Nephron progenitor cell (in vitro differentiated cells): Measurements from ENCODE around the gene XRCC4.
"Not testable (repeated sequence)": the region's sequence is repeated elsewhere in the genome, so short reads cannot be mapped to it uniquely, and the experiment has no call there.

ENCODE experiments used
- DNase-seq: peaks from one replicate; pipeline ENCODE4 v3.0.0; 2021
- H3K27ac Mint-ChIP-seq: 2 replicates; pipeline ENCODE4 v1.8.0; 2021; ENCODE audit warnings: mild to moderate bottlenecking, moderate library complexity, mixed read lengths
- H3K27me3 Mint-ChIP-seq: 2 replicates; pipeline ENCODE4 v1.8.0; 2021; ENCODE audit warnings: mild to moderate bottlenecking, low read depth, mixed read lengths; ENCODE audit not compliant: poor library complexity
- H3K36me3 Mint-ChIP-seq: 2 replicates; pipeline ENCODE4 v1.8.0; 2021; ENCODE audit warnings: low read depth, mixed read lengths
- H3K4me1 Mint-ChIP-seq: 2 replicates; pipeline ENCODE4 v1.8.0; 2021; ENCODE audit warnings: mixed read lengths
- H3K4me3 Mint-ChIP-seq: 2 replicates; pipeline ENCODE4 v1.8.0; 2021; ENCODE audit warnings: mild to moderate bottlenecking, moderate library complexity, mixed read lengths
- H3K9me3 Mint-ChIP-seq: 2 replicates; pipeline ENCODE4 v1.8.0; 2021; ENCODE audit warnings: mild to moderate bottlenecking, moderate library complexity, mixed read lengths
- CTCF ChIP-seq: fragments of 200-600 bp; sonication (generic); IDR thresholded peaks from 2 replicates; pipeline ENCODE4 v1.5.0; 2021; ENCODE audit warnings: antibody characterized with exemption

Gene XRCC4

GRCh38 chr5:83148370-83148769 is 71.0 kb downstream of the XRCC4 start:
- no peaks in the 10 kb centered on the region for H3K27me3 Mint-ChIP-seq
- H3K4me1 Mint-ChIP-seq, result no peaks in the 10 kb centered on the region
- H3K27ac Mint-ChIP-seq, result no peak overlapping the region
- H3K4me3 Mint-ChIP-seq, result no peak overlapping the region
- H3K9me3 Mint-ChIP-seq, result no peaks in the 10 kb centered on the region
- H3K36me3 Mint-ChIP-seq, result peaks cover 7% of the 10 kb centered on the region
- TF ChIP-seq CTCF, result no peak
- no peak for DNase-seq

GRCh38 chr5:83149671-83150070 is 72.3 kb downstream of the XRCC4 start:
- no peaks in the 10 kb centered on the region for H3K27me3 Mint-ChIP-seq
- TF ChIP-seq CTCF, result no peak
- H3K27ac Mint-ChIP-seq, result no peak overlapping the region
- no peak for DNase-seq
- no peaks in the 10 kb centered on the region for H3K4me1 Mint-ChIP-seq
- H3K36me3 Mint-ChIP-seq, result no peaks in the 10 kb centered on the region
- H3K4me3 Mint-ChIP-seq, result no peak overlapping the region
- H3K9me3 Mint-ChIP-seq, result no peaks in the 10 kb centered on the region

- DNase-seq, result no peak
- no peak for TF ChIP-seq CTCF
- Mint-ChIP-seq H3K9me3 (no peaks in the 10 kb centered on the region), H3K36me3 (no peaks in the 10 kb centered on the region), H3K4me1 (no peaks in the 10 kb centered on the region), H3K27me3 (no peaks in the 10 kb centered on the region), H3K4me3 (no peak overlapping the region), H3K27ac (no peak overlapping the region)
Observed at GRCh38 chr5:83151821-83152220, 74.5 kb downstream of the XRCC4 start.

- not testable (repeated sequence) for H3K4me1 Mint-ChIP-seq, H3K36me3 Mint-ChIP-seq, DNase-seq, H3K4me3 Mint-ChIP-seq, H3K9me3 Mint-ChIP-seq, H3K27ac Mint-ChIP-seq, H3K27me3 Mint-ChIP-seq
Observed at GRCh38 chr5:83152996-83153395, 75.6 kb downstream of the XRCC4 start.

GRCh38 chr5:83156001-83156400 is 78.7 kb downstream of the XRCC4 start:
- Mint-ChIP-seq H3K36me3 (no peaks in the 10 kb centered on the region), H3K4me3 (no peak overlapping the region), H3K9me3 (no peaks in the 10 kb centered on the region), H3K4me1 (no peaks in the 10 kb centered on the region), H3K27ac (no peak overlapping the region), H3K27me3 (no peaks in the 10 kb centered on the region)
- TF ChIP-seq CTCF, result no peak
- DNase-seq, result no peak

- H3K36me3 Mint-ChIP-seq, result no peaks in the 10 kb centered on the region
- H3K9me3 Mint-ChIP-seq, result no peaks in the 10 kb centered on the region
- no peak overlapping the region for H3K4me3 Mint-ChIP-seq
- H3K27ac Mint-ChIP-seq, result no peak overlapping the region
- no peak for DNase-seq
- TF ChIP-seq CTCF, result no peak
- no peaks in the 10 kb centered on the region for H3K27me3 Mint-ChIP-seq
- H3K4me1 Mint-ChIP-seq, result no peaks in the 10 kb centered on the region
Observed at GRCh38 chr5:83157163-83157562, 79.8 kb downstream of the XRCC4 start.

GRCh38 chr5:83162601-83163000 is 85.3 kb downstream of the XRCC4 start:
- H3K27me3 Mint-ChIP-seq, result peaks cover 3% of the 10 kb centered on the region
- H3K4me3 Mint-ChIP-seq, result no peak overlapping the region
- no peaks in the 10 kb centered on the region for H3K9me3 Mint-ChIP-seq
- no peaks in the 10 kb centered on the region for H3K4me1 Mint-ChIP-seq
- no peak overlapping the region for H3K27ac Mint-ChIP-seq
- no peak for DNase-seq
- no peak for TF ChIP-seq CTCF
- H3K36me3 Mint-ChIP-seq, result peaks cover 5% of the 10 kb centered on the region
